A673 (cell line): Measurements from ENCODE around the gene MMP28. TPM values are rescaled to one million over a fixed set of nuclear protein-coding genes. Genes with fewer than 3 reads are reported as not detected.

Source experiments
- BruUV-seq: library from RNA; stranded (reverse); fragments of 400-500 nt; replicated peaks from 2 replicates; lab custom pipeline; 2021; lab: Mats Ljungman, UMichigan
- CTCF ChIA-PET: fragments of 300-600 bp; sonication (Branson Sonifier 250); formaldehyde crosslinking; loops from one replicate; lab custom pipeline; 2022; ENCODE audit warnings: antibody characterized with exemption; lab: Charles Lee
- POLR2A ChIA-PET: fragments of 300-600 bp; sonication (Branson Sonifier 250); formaldehyde crosslinking; loops from one replicate; lab custom pipeline; 2022; ENCODE audit warnings: antibody characterized with exemption; ENCODE audit not compliant: low non-redundant PET; lab: Charles Lee
- DNase-seq: peaks from one replicate; pipeline ENCODE4 v3.0.0-alpha.2; 2015; ENCODE audit warnings: low spot score
- H3K27ac ChIP-seq: fragments of 200-600 bp; sonication (generic); 2 replicates; pipeline ENCODE4 v1.5.1; 2016; ENCODE audit warnings: mixed run types, low read depth, mild to moderate bottlenecking, mixed read lengths, antibody characterized with exemption, low read length; ENCODE audit not compliant: poor library complexity, severe bottlenecking
- H3K27me3 ChIP-seq: fragments of 200-600 bp; sonication (generic); replicated peaks from 2 replicates; pipeline ENCODE4 v1.6.1; 2017; ENCODE audit warnings: mixed run types, low read depth, mild to moderate bottlenecking, mixed read lengths, antibody characterized with exemption, low read length; ENCODE audit not compliant: insufficient read depth, poor library complexity
- H3K36me3 ChIP-seq: fragments of 200-600 bp; sonication (generic); 2 replicates; pipeline ENCODE4 v1.6.1; 2016; ENCODE audit warnings: mixed run types, mild to moderate bottlenecking, mixed read lengths, antibody characterized with exemption, low read length; ENCODE audit not compliant: insufficient read depth, poor library complexity, severe bottlenecking
- H3K4me1 ChIP-seq: fragments of 200-600 bp; sonication (generic); 2 replicates; pipeline ENCODE4 v1.6.1; 2017; ENCODE audit warnings: mixed run types, mild to moderate bottlenecking, mixed read lengths, antibody characterized with exemption, low read length; ENCODE audit not compliant: insufficient read depth, poor library complexity, severe bottlenecking
- H3K4me3 ChIP-seq: fragments of 200-600 bp; sonication (generic); 2 replicates; pipeline ENCODE4 v1.5.1; 2016; ENCODE audit warnings: low read depth, mixed run types, mild to moderate bottlenecking, mixed read lengths, low read length; ENCODE audit not compliant: poor library complexity, severe bottlenecking
- H3K9me3 ChIP-seq: fragments of 200-600 bp; sonication (generic); 2 replicates; pipeline ENCODE4 v1.6.1; 2016; ENCODE audit warnings: mixed run types, low read depth, mild to moderate bottlenecking, mixed read lengths, antibody characterized with exemption, low read length; ENCODE audit not compliant: poor library complexity, severe bottlenecking
- EZH2 ChIP-seq: fragments of 200-600 bp; sonication (generic); IDR thresholded peaks from 2 replicates; pipeline ENCODE4 v1.6.1; 2017; ENCODE audit warnings: borderline replicate concordance, low read depth, mild to moderate bottlenecking, mixed read lengths, antibody characterized with exemption, low read length; ENCODE audit not compliant: poor library complexity, severe bottlenecking
- intact Hi-C: fragments of 100-400 bp; cut with micrococcal nuclease; formaldehyde crosslinking; loops from one replicate; pipeline ENCODE4 v1.10.0; 2022; ENCODE audit not compliant: unreplicated experiment
- total RNA-seq: library from RNA; stranded (reverse); gene quantifications from 2 replicates; pipeline ENCODE4 v1.2.3, GENCODE V29; 2021
- TF ChIP-seq, protein P1 (sequence below): fragments of 300-800, 200-600 bp; sonication (generic); conservative IDR thresholded peaks from 2 replicates; pipeline ENCODE4 v1.5.1; 2017; ENCODE audit warnings: low read depth, mild to moderate bottlenecking, antibody characterized with exemption, low read length, moderate library complexity, mixed read lengths

The MMP28 gene
- total RNA-seq, 1 experiment from 2014 or later = not detected

DNA sequence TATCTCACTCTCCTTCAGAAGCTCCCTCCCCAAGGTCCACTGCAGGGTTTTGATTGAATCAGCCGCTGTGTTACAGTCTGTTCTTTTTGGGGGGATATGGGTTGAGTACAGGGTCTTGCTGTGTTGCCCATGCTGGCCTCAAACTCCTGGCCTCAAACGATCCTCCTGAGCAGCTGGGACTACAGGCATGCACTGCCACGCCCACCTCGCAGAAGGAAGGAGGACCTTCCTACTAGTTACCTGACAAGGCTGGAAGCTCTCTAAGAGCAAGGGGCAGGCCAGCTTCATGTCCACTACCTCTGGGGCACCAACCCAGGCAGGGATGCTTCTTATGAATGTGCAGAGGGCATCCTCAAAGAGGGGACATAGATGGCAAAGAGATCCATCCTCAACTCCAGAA lies 1.9 kb upstream of the MMP28 start:
- no peaks in the 10 kb centered on the region for H3K9me3 ChIP-seq
- intact Hi-C loops = no loop called here
- CTCF ChIA-PET = no interaction called here
- POLR2A ChIA-PET = no interaction called here
- H3K27ac ChIP-seq = no peak overlapping the region
- no peak for DNase-seq
- no TSS peak for BruUV-seq
- H3K36me3 ChIP-seq = no peaks in the 10 kb centered on the region
- H3K4me3 ChIP-seq = no peak overlapping the region
- TF ChIP-seq, protein P1, sequence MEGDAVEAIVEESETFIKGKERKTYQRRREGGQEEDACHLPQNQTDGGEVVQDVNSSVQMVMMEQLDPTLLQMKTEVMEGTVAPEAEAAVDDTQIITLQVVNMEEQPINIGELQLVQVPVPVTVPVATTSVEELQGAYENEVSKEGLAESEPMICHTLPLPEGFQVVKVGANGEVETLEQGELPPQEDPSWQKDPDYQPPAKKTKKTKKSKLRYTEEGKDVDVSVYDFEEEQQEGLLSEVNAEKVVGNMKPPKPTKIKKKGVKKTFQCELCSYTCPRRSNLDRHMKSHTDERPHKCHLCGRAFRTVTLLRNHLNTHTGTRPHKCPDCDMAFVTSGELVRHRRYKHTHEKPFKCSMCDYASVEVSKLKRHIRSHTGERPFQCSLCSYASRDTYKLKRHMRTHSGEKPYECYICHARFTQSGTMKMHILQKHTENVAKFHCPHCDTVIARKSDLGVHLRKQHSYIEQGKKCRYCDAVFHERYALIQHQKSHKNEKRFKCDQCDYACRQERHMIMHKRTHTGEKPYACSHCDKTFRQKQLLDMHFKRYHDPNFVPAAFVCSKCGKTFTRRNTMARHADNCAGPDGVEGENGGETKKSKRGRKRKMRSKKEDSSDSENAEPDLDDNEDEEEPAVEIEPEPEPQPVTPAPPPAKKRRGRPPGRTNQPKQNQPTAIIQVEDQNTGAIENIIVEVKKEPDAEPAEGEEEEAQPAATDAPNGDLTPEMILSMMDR = no peak
- no peak for TF ChIP-seq EZH2
- H3K4me1 ChIP-seq = no peaks in the 10 kb centered on the region
- H3K27me3 ChIP-seq = no peaks in the 10 kb centered on the region

DNA sequence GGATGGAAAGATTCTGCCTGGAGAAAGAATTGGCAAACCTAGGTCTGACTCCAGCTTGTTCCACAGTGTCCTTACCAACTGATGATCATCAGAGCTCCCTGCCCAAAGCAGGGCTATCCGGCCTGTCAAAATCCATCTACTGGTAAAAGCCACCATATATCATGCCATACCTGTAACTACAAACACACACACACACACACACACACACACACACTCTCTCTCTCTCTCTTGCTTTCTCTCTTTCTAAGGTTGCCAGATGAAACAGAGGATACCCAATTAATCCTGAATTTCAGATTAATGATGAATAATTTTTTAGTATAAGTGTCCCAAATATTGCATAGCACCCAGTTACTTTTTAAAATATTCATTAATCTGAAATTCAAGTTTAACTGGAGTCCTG lies 1.5 kb upstream of the MMP28 start:
- TF ChIP-seq EZH2 = no peak
- no peaks in the 10 kb centered on the region for H3K9me3 ChIP-seq
- intact Hi-C loops = no loop called here
- H3K27ac ChIP-seq = no peak overlapping the region
- no TSS peak for BruUV-seq
- no peaks in the 10 kb centered on the region for H3K4me1 ChIP-seq
- H3K36me3 ChIP-seq = no peaks in the 10 kb centered on the region
- ChIA-PET POLR2A (no interaction called here), CTCF (no interaction called here)
- no peaks in the 10 kb centered on the region for H3K27me3 ChIP-seq
- H3K4me3 ChIP-seq = no peak overlapping the region
- no peak for DNase-seq

DNA sequence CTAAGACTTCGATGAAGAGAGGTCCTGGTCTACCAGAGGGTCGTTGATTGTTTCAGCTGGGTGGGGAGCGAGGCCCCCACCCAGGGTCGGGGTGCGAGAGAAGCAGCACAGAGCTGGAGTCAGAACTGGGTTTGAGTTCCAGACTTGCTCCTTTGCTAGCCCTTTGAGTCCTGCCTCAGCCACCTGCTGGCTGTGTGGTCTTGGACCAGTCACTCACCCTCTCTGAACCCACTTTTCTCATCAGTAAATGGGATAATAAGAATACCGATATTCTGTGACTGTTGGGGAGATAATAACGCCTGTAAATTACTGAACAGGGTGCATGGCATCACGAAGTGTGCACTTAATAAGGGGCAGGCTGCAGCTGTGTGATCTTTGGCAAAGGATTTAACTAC lies 427 bp upstream of the MMP28 start:
- no peaks in the 10 kb centered on the region for H3K27me3 ChIP-seq
- no peak for DNase-seq
- no TSS peak for BruUV-seq
- ChIA-PET CTCF (interaction anchor here (0.5 to 1.1 kb wide), 2 partner anchors 8 to 32 kb away, joined by 3 to 7 read pairs; no protein-coding TSS in a partner anchor), POLR2A (interaction anchor here (0.6 kb wide), 1 partner anchor 13 kb away, joined by 5 read pairs; the partner anchor contains the start of gene TAF15)
- no peaks in the 10 kb centered on the region for H3K36me3 ChIP-seq
- intact Hi-C loops = no loop called here
- H3K4me1 ChIP-seq = no peaks in the 10 kb centered on the region
- H3K9me3 ChIP-seq = no peaks in the 10 kb centered on the region
- peak overlapping the region; percentile 43 for H3K4me3 ChIP-seq
- TF ChIP-seq EZH2 = no peak
- TF ChIP-seq, protein P1 = no peak
- H3K27ac ChIP-seq = no peak overlapping the region

DNA sequence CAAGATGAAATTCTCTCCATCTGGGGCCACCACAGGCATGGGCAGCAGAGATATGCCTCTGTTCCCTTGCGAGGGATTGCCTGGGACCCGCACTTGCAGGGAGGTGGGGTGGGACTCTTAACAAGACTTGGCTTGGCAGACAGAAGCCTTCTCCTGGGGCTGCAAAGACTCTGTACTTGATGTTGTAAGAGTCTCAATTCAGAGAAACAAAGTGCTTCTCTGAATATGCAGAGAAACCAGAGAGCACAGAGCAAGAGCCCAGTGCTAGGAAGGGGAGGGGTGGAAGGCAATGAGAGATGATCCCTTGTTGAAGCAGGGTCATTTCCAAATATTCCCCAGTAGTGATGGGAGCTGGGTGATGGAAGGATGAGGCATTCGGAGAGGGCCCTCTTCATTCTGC lies 2.2 kb downstream of the MMP28 start:
- ChIA-PET CTCF (no interaction called here), POLR2A (no interaction called here)

More for the DNA sequence above, 2.2 kb downstream of the MMP28 start:
- no peak overlapping the region for H3K27ac ChIP-seq
- intact Hi-C loops = no loop called here
- no peak overlapping the region for H3K4me3 ChIP-seq
- no TSS peak for BruUV-seq
- TF ChIP-seq EZH2 = no peak
- TF ChIP-seq, protein P1 = no peak
- H3K27me3 ChIP-seq = no peaks in the 10 kb centered on the region
- DNase-seq = no peak
- no peaks in the 10 kb centered on the region for H3K36me3 ChIP-seq
- no peaks in the 10 kb centered on the region for H3K9me3 ChIP-seq
- H3K4me1 ChIP-seq = no peaks in the 10 kb centered on the region
